HG03378 (cell line): ENCODE results near the gene TBX1.

Experiments used
- ATAC-seq: cut with Tn5 transposase; IDR thresholded peaks from one replicate; pipeline ENCODE4 v1.9.1; 2021; ENCODE audit warnings: mild to moderate bottlenecking, moderate library complexity; ENCODE audit not compliant: unreplicated experiment

TBX1 gene

GRCh38 chr22:19751497-19752245 is 8.9 kb upstream of the TBX1 start:
- no peak for ATAC-seq

GRCh38 chr22:19753090-19753842 is 7.3 kb upstream of the TBX1 start:
- no peak for ATAC-seq

GRCh38 chr22:19753996-19754700 is 6.4 kb upstream of the TBX1 start:
- no peak for ATAC-seq

- ATAC-seq = no peak
These were observed 5.9 kb upstream of the TBX1 start for GRCh38 chr22:19754701-19755144.

DNA sequence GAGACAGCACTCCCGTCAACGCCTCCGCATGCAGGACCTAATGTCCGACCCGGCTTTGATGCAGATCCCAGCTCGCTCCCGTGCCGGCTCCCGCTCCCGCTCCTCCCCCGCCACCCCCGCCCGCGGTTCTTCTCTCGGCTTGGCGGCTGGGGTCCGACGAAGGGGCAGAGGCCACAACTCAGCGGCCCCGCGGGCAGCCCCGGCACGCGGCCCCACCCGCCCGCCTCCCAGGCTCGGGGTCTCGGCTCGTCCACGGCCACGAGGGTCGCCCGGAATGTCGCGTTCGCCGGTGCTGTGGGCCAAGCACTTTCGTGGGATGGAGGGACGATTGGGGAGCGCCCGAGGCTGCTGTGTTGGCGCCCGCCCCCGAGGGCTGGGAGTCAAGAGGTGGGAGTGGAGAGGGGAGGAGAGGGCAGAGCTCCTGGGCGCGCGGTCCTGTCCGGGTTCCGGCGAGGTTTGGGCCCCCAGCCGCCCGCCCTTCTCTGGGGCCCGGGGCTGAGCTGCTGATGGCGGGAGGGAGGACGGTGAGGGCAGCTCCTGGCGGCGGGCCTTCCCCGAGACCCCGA is 5.3 kb upstream of the TBX1 start:
- no peak for ATAC-seq

GRCh38 chr22:19755722-19756287 is 4.8 kb upstream of the TBX1 start:
- ATAC-seq = no peak

GRCh38 chr22:19756288-19757128 is 4.1 kb upstream of the TBX1 start:
- no peak for ATAC-seq

GRCh38 chr22:19757140-19757984 is 3.2 kb upstream of the TBX1 start:
- ATAC-seq = no peak

GRCh38 chr22:19757985-19758895 is 2.3 kb upstream of the TBX1 start:
- no peak for ATAC-seq

DNA sequence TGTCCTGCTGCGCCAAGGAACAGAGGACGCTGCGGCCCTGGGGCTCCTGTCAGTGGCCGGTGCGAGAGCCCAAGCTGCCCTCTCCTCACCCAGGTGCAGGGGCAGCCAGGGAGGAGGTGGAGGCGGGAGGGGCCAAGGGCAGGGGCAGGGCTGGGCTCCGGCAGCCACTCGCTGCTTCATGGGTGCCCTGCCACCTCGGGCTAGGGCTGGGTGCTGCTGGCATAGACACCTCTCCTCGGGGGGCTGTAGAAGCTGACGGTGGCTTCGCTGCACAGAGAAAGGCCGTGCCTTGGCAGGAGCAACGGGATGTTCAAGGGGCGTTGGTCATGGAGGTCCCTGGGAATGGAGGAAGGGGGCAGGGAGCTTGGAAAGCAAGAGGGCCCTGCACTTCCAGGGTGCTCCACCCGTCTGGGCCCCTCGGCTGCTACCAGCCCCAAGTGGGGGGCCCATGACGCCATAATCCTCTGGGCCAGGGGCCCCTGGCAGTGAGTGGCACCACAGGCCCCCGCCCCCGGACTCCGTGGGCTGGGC is 1.6 kb upstream of the TBX1 start:
- no peak for ATAC-seq

DNA sequence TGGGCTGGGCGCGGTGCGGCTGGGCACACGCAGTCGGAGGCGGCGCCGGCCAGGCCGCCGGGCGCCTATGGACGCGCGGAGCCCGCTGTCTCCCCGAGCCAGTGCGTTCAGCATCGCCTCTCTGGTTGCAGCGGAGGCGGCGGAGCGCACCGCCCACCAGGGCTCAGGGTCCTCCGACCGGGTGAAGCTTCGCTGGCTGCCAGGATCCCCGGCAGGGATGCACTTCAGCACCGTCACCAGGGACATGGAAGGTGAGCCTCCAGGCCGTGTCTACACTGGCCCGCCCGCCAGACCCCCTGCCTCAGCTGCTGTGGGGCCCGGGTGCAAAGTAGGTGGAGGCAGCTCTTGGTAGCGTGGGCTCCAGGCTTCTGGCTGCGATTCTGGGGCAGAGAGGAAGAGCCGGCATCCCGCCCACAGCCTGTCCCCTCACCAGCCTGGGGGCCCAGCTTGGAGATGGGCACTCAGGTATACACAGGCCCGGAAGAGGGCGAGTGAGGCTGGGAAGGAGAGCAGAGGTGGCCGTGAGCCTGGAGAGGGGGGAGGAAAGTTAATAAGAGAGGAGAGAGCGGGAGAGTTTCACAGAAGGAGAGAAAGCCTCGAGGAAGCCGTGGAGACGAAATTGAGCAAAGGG is 1.0 kb upstream of the TBX1 start:
- no peak for ATAC-seq

GRCh38 chr22:19760951-19761724 is 560 bp downstream of the TBX1 start:
- no peak for ATAC-seq

GRCh38 chr22:19761725-19762567 is 1.4 kb downstream of the TBX1 start:
- no peak for ATAC-seq

DNA sequence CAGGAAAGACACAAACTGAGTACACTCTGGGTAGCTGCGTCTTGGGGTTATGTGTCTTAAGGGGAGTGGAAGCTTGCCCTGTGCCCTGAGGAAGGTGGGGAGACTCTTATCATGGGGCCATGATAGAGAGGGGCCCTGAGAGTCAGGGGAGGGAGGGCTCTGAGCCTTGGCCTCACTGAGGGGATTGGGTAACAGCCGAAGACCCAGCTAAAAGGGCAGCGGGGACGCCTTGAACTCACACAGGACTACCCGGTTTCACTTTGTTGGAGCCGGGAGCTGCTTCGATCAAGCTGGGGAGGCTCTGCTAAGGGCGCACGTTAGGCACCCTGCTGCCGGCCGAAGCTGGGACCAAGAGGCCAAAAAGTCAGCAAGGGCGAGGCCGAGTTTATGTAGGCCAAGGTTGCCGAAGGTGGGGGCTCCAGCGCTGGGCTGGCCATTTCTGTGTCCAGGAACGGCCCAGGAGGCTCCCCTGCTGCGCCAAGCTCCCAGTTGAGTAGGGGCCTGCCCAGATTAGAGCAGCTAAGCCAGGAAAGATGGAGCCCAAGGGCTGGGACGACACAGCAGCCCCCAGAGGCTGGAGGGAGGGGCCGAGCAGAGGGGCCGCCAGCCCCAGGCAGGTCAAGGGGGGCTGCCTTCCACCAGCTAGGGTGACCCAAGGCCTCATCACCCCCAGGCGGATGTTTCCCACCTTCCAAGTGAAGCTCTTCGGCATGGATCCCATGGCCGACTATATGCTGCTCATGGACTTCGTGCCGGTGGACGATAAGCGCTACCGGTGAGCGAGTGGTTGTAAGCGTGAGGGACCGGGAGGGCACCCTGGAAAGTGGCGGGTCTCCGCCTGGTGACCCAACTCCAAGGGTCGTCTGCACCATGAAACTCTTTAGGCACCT is 2.2 kb downstream of the TBX1 start:
- no peak for ATAC-seq
